Left ventricle myocardium inferior (tissue), 1 donor: ENCODE data around the gene MAP6. TPM values are rescaled to one million over a fixed set of nuclear protein-coding genes. Genes with fewer than 3 reads are reported as not detected.

Experiments used
- DNase-seq: peaks from one replicate; pipeline ENCODE4 v3.0.0-alpha.2; 2020
- H3K27ac ChIP-seq: fragments of 200-600 bp; replicated peaks from 2 replicates; pipeline ENCODE4 v1.8.0; 2021
- H3K27me3 ChIP-seq: fragments of 200-600 bp; 2 replicates; pipeline ENCODE4 v1.8.0; 2021; ENCODE audit warnings: low read depth
- H3K36me3 ChIP-seq: fragments of 200-600 bp; 2 replicates; pipeline ENCODE4 v1.8.0; 2021
- H3K4me1 ChIP-seq: fragments of 200-600 bp; 2 replicates; pipeline ENCODE4 v1.8.0; 2021
- H3K4me3 ChIP-seq: fragments of 200-600 bp; 2 replicates; pipeline ENCODE4 v1.8.0; 2021; ENCODE audit warnings: mild to moderate bottlenecking, moderate library complexity
- H3K9me3 ChIP-seq: fragments of 200-600 bp; replicated peaks from 2 replicates; pipeline ENCODE4 v1.8.0; 2021
- CTCF ChIP-seq: fragments of 200-600 bp; IDR thresholded peaks from 2 replicates; pipeline ENCODE4 v1.8.0; 2021; ENCODE audit warnings: antibody characterized with exemption, mild to moderate bottlenecking, borderline replicate concordance
- intact Hi-C: fragments of 100-400 bp; cut with micrococcal nuclease; formaldehyde crosslinking; loops from one replicate; pipeline ENCODE4 v1.11.0; 2022
- total RNA-seq: library from RNA; stranded (reverse); fragmentation: NEBNext Ultra II Directional; extraction: Animal tissue kit (Norgen Biotek cat#: 25700); gene quantifications from one replicate; pipeline ENCODE4 v1.2.1, GENCODE V29; 2021
- donor health status: DM: no; HTN: yes; CAD: no; lungs with severe emphysema.

The MAP6 gene
- total RNA-seq, 1 donor from 2014 or later: 5.7 TPM

DNA sequence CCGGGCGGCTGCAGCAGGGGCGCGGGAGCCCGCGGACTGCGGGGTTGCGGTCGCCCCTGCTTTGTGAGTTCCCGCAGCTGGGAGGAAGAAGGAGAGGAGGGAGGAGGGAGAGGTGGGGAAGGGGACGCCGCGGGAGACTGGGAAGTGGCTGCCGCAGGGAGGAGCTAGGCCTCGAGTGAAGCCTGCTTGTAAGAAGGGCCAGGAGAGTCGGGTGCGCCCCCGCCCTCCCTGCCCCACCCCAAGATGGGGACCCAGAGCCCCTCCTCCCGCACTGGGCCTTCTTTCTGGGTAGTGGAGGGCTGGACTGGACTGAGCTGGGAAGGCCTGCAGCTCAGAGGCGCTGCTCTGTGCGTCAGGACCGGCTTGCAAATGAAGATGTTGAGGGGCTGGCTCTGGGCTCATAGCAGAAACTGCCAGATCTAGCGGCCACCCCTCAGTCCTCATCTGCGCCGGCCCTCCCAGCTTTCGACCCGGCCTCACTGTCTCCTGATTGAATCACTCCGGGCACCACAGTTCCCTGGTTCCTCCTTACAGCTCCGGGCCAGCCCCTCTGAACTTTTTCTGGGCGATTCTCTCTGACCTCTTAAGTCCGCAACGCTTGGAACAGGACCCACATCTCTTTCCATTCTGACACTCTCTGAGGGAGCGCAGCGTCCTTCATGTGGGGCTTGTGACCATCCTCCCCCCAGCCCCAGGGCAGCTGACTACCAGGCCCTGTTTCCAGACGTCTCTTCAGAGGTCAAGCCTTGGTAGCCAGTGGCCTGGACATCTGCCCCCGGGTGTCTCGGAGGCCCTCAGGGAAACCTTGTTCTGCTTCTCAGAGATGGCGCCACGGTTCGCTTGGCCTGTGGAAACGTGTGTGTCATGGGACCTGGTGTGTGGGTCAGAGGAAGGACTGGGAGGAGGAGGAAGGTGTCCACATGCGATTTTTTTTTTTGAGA lies 84.8 kb downstream of the MAP6 start:
- no peak for TF ChIP-seq CTCF
- no peaks in the 10 kb centered on the region for H3K36me3 ChIP-seq
- intact Hi-C loops: no loop called here

DNA sequence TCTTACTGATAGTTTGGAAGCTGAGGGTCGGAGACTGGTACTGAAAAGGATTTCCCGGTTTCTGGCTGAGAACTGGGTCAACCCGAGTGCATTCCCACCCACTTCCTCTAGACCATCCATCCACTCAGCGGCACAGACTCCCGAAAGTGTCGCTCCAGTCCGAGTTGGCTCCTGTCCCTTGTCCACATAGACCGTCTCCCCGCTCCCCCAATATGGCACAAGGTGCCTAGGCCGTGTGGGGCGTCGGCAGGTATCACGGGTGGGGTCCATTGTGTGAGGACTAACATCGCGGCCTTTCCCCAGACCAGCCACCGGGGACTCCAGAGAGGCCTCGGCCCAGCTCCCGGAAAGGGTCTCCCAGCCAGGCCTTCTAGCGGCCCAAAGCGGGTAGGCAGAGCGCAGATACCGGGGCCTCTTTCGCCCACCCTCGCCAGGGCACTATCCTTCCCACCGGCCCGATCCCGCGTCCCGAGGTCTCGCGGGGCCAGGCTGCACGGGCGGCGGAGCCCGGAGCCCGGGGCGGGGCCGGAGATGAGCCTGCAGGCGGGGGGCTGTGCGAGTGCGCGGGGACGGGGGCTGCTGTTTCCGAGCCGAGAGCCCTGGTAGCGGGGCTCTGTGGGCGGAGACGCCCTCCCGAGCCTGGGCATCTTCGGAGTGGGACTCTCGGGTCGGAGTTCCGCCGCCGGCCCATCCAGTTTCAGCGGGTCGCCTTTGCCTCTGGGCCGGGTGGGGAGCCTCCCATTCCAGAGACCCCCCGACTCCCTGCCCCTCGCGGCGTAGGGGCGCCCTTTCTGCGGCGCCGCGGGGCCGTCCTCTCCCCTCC lies 85.7 kb downstream of the MAP6 start:
- peak; percentile 70 for DNase-seq
- H3K9me3 ChIP-seq: no peaks in the 10 kb centered on the region
- H3K36me3 ChIP-seq: no peaks in the 10 kb centered on the region
- peak overlapping the region; percentile 85 for H3K4me3 ChIP-seq
- TF ChIP-seq CTCF: peak; percentile 65
- intact Hi-C loops: no loop called here
- H3K4me1 ChIP-seq: peaks cover 33% of the 10 kb centered on the region
- H3K27me3 ChIP-seq: no peaks in the 10 kb centered on the region
- peak overlapping the region; percentile 98 for H3K27ac ChIP-seq

More for the DNA sequence above, 84.8 kb downstream of the MAP6 start:
- H3K4me3 ChIP-seq: peak overlapping the region; percentile 85
- peaks cover 40% of the 10 kb centered on the region for H3K4me1 ChIP-seq
- H3K27ac ChIP-seq: peak overlapping the region; percentile 98
- H3K27me3 ChIP-seq: no peaks in the 10 kb centered on the region
- H3K9me3 ChIP-seq: no peaks in the 10 kb centered on the region
- DNase-seq: peak; percentile 83

DNA sequence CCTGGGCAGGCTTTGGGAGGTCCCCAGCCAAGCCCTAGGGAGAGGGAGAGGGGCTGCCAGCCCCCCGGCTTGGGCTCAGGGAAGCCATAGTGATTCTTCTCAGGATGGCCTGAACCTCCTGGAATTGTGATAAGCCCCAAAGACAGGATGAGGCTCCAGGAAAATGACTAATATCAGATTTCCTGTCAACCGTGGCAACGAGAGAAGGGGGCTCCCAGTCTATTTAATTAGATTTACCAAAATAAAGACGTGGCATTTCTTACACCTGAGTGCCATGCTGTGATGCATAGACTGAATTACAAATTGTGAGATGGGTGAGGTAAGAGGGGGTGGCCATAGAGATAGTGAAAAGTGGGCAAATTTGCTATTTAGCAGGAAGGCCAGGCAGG lies 86.3 kb downstream of the MAP6 start:
- no peak for DNase-seq
- Histone ChIP-seq H3K9me3 (no peaks in the 10 kb centered on the region), H3K27ac (peak overlapping the region; percentile 98), H3K4me1 (peaks cover 28% of the 10 kb centered on the region), H3K4me3 (peak overlapping the region; percentile 85), H3K36me3 (no peaks in the 10 kb centered on the region), H3K27me3 (no peaks in the 10 kb centered on the region)
- TF ChIP-seq CTCF: no peak
- intact Hi-C loops: no loop called here

GRCh38 chr11:75579841-75580240 lies 89.0 kb downstream of the MAP6 start:
- H3K4me3 ChIP-seq: no peak overlapping the region
- no peaks in the 10 kb centered on the region for H3K9me3 ChIP-seq
- DNase-seq: no peak
- no peaks in the 10 kb centered on the region for H3K27me3 ChIP-seq
- no peaks in the 10 kb centered on the region for H3K36me3 ChIP-seq
- TF ChIP-seq CTCF: no peak
- intact Hi-C loops: no loop called here
- H3K4me1 ChIP-seq: peaks cover 44% of the 10 kb centered on the region
- H3K27ac ChIP-seq: no peak overlapping the region

DNA sequence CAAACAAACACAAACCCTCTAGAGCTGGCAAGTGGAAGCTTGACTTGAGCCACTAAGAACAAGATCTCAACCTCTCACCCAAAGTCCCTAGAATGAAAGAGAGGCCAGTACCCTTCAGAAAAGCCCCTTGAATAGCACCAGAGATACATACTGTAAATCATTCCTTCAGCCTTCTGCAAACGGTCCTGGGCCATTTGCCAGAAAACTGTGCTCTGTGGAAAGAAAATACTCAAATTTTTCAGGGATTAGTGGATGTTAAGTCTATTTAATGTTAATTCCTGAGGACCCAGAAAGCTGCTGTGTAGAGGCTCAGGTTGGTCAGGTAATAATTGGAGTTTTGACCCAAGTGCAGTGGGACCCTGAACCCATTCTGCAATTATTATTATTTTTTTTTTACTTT lies 89.9 kb downstream of the MAP6 start:
- Histone ChIP-seq H3K9me3 (no peaks in the 10 kb centered on the region), H3K36me3 (peaks cover 6% of the 10 kb centered on the region), H3K27ac (no peak overlapping the region), H3K27me3 (no peaks in the 10 kb centered on the region), H3K4me3 (no peak overlapping the region), H3K4me1 (peaks cover 37% of the 10 kb centered on the region)
- intact Hi-C loops: no loop called here
- DNase-seq: no peak
- TF ChIP-seq CTCF: no peak
